Endothelial cell of umbilical vein (primary cell): Measurements from ENCODE around the gene ZP1.

Experiments
- CTCF ChIP-seq, 2 donors: IDR thresholded peaks; 1 replicate in 1 of 2; 2 replicates in 1 of 2; pipeline ENCODE4 v1.5.1; 2011; ENCODE audit warnings: low read length in 2 of 2, mild to moderate bottlenecking in 2 of 2, moderate library complexity in 2 of 2, control low read depth in 1 of 2, inconsistent platforms in 1 of 2, low read depth in 1 of 2; ENCODE audit not compliant: insufficient read depth in 1 of 2; ENCODE audit errors: extremely low read depth in 1 of 2
- POLR2A ChIP-seq: IDR thresholded peaks from 2 replicates; pipeline ENCODE4 v1.6.1; 2012; ENCODE audit warnings: low read depth, mild to moderate bottlenecking, control low read depth, low read length

GRCh38 chr11:60917267-60917666 is 49.9 kb downstream of the ZP1 start:
- TF ChIP-seq CTCF (IDR thresholded peaks at IDR 0.05; ENCODE audit: extremely low read depth in 1 of 2, insufficient read depth in 1 of 2, low read depth in 1 of 2, low read length in 2 of 2): no peak
- no peak for TF ChIP-seq POLR2A
